Osteocyte (in vitro differentiated cells): Measurements from ENCODE around the gene CBX7. TPM values are rescaled to one million over a fixed set of nuclear protein-coding genes. Genes with fewer than 3 reads are reported as not detected.

Experiments
- DNase-seq: peaks from one replicate; pipeline ENCODE4 v3.0.0; 2021; ENCODE audit warnings: mixed read lengths; ENCODE audit not compliant: unreplicated experiment; ENCODE audit errors: extremely low spot score
- H3K27ac Mint-ChIP-seq: one replicate; pipeline ENCODE4 v1.8.0; 2021; ENCODE audit warnings: mild to moderate bottlenecking, mixed read lengths; ENCODE audit not compliant: unreplicated experiment
- H3K27me3 Mint-ChIP-seq: one replicate; pipeline ENCODE4 v1.8.0; 2021; ENCODE audit warnings: mixed read lengths; ENCODE audit not compliant: unreplicated experiment
- H3K36me3 Mint-ChIP-seq: one replicate; pipeline ENCODE4 v1.8.0; 2021; ENCODE audit warnings: mixed read lengths; ENCODE audit not compliant: unreplicated experiment
- H3K4me1 Mint-ChIP-seq: one replicate; pipeline ENCODE4 v1.8.0; 2021; ENCODE audit warnings: mixed read lengths; ENCODE audit not compliant: unreplicated experiment
- H3K4me3 Mint-ChIP-seq: one replicate; pipeline ENCODE4 v1.8.0; 2021; ENCODE audit warnings: mild to moderate bottlenecking, moderate library complexity, mixed read lengths; ENCODE audit not compliant: unreplicated experiment
- H3K9me3 Mint-ChIP-seq: one replicate; pipeline ENCODE4 v1.8.0; 2021; ENCODE audit warnings: mixed read lengths; ENCODE audit not compliant: unreplicated experiment
- total RNA-seq: library from RNA; stranded (reverse); gene quantifications from 2 replicates; pipeline ENCODE4 v1.2.1, GENCODE V29; 2021
- TF ChIP-seq, protein P1 (sequence below): fragments of 200-600 bp; sonication (generic); IDR thresholded peaks from 2 replicates; pipeline ENCODE4 v1.5.0; 2021; ENCODE audit warnings: antibody characterized with exemption, mild to moderate bottlenecking, moderate library complexity

Gene CBX7
- total RNA-seq, 1 donor from 2014 or later: 9.6 TPM

DNA sequence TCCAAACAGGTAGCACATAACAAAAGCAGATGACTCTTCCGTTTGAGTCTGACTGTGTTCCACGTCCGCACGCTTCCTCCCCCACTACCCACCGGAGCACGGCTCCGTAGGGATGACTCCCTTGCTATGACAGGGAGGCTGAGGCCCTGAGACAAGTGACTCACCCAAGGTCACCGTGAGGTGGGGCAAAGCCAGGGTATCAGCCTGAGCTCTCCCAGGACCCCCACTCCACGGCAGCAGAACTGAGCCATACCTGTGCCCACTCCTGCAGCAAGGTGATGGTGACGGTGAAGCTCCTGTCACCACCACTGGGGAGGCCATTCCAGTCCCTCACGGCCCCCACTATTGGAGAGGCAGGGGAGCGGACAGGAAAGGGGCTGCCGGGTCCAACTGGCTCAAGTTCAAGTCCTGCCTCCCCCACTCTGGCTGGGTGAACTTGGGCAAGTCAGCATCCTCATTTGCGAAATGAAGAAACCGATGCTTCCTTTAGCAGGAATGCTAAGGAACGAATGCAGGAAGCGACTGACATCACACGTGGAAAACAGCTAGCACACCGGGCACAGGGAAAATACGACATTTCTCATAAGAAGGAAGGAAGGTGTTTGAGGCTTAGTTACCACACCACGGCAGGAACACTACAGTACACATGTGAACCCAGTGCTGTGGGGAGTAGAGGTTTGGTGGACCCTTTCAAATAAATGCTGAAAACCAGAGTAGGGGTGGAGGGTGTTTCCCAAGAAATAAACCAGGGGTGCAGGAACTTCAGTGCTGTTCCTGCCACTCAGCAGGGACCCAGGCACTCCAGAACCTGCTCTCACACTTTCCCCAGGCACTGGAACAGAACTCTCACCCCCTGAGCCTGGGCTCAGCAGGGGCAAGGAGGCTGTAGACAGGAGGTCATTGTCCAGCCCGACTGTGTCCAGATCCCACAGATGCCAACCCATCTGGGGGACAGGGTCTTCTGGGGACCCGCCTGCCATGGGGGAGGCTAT, 32.4 kb upstream of the CBX7 start:
- TF ChIP-seq, protein P1, sequence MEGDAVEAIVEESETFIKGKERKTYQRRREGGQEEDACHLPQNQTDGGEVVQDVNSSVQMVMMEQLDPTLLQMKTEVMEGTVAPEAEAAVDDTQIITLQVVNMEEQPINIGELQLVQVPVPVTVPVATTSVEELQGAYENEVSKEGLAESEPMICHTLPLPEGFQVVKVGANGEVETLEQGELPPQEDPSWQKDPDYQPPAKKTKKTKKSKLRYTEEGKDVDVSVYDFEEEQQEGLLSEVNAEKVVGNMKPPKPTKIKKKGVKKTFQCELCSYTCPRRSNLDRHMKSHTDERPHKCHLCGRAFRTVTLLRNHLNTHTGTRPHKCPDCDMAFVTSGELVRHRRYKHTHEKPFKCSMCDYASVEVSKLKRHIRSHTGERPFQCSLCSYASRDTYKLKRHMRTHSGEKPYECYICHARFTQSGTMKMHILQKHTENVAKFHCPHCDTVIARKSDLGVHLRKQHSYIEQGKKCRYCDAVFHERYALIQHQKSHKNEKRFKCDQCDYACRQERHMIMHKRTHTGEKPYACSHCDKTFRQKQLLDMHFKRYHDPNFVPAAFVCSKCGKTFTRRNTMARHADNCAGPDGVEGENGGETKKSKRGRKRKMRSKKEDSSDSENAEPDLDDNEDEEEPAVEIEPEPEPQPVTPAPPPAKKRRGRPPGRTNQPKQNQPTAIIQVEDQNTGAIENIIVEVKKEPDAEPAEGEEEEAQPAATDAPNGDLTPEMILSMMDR: no peak
- H3K27ac Mint-ChIP-seq: no peak overlapping the region
- H3K4me3 Mint-ChIP-seq: no peak overlapping the region
- DNase-seq: no peak
- no peaks in the 10 kb centered on the region for H3K4me1 Mint-ChIP-seq
- H3K27me3 Mint-ChIP-seq: no peaks in the 10 kb centered on the region
- H3K36me3 Mint-ChIP-seq: no peaks in the 10 kb centered on the region
- H3K9me3 Mint-ChIP-seq: no peaks in the 10 kb centered on the region

DNA sequence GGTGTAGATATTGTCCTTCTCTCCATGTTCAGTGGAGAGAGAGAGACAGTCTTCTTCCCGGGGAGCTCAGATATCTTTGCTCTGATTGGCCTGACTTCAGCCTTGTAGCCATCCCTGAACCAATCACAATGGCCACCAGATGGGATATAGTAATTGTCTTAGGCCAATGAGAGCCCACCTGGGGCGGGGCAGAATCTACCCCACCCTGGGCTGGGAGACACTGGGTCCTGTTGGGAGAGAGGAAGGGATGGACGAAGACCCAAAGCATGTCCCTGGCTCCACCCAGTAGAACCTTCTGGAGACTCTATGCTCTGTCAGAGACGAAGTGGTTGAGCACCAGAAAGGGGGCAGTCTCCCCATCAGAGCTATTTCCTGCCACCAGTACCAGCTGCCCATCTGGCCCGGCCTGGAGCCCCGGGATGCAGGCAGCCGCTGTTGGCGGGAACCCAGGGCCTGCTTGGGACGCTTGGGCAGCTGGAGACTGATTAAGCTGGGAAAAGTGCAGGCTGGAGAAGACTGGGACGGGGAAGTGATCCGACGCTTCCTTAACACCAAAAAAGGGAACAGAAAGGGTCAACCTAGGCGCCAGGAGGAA, 31.6 kb upstream of the CBX7 start:
- no peak for DNase-seq
- Mint-ChIP-seq H3K4me3 (no peak overlapping the region), H3K27ac (no peak overlapping the region), H3K4me1 (peaks cover 5% of the 10 kb centered on the region), H3K36me3 (no peaks in the 10 kb centered on the region), H3K9me3 (no peaks in the 10 kb centered on the region), H3K27me3 (no peaks in the 10 kb centered on the region)
- TF ChIP-seq, protein P1: no peak

DNA sequence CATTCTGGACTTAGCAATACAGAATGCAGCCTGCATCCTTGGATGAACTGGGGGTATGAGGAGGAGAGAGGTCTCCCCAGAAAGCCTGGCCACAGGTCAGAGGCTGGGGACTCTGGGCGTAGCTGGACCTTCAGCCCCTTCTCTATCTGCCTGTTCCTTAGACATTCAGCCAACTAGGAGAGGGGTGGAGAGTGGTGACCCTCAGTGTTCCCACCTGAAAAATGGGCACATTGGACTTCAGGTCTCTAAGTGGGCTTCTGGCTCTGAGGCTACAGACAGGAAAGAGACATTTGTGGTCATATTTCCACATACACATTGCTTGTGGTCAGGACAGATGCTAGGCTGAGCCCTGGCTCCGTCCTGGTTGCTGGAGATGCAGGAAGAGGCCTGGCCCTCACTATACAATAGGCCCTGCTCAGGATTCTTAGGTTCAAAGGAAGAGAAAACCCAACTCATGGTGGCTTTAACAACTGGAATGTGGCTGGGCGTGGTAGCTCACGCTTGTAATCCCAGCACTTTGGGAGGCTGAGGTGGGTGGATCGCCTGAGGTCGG, 30.1 kb upstream of the CBX7 start:
- peaks cover 9% of the 10 kb centered on the region for H3K4me1 Mint-ChIP-seq
- no peaks in the 10 kb centered on the region for H3K9me3 Mint-ChIP-seq
- TF ChIP-seq, protein P1: no peak
- no peaks in the 10 kb centered on the region for H3K36me3 Mint-ChIP-seq
- no peak for DNase-seq
- no peaks in the 10 kb centered on the region for H3K27me3 Mint-ChIP-seq
- H3K27ac Mint-ChIP-seq: no peak overlapping the region
- H3K4me3 Mint-ChIP-seq: no peak overlapping the region

DNA sequence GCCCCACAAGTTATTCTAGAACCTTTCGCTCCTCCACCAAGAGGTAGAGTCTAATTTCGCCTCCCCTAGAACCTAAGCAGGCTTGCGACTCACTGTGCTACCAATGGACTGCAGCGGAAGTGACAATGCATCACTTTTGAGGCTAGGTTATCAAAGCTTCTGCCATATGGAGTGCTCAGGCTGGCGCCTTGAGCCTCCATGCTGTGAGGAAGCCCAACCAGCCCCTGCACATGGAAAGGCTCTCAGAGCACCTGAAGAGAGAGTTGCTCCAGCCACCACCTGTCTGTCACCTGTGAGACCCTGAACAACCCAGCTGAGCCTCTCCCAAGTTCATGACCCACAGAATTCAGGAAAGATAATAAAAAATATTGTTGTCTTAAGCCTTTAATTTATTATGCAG, 29.3 kb upstream of the CBX7 start:
- no peak overlapping the region for H3K4me3 Mint-ChIP-seq
- TF ChIP-seq, protein P1: no peak
- no peaks in the 10 kb centered on the region for H3K27me3 Mint-ChIP-seq
- H3K27ac Mint-ChIP-seq: no peak overlapping the region
- H3K9me3 Mint-ChIP-seq: no peaks in the 10 kb centered on the region
- H3K4me1 Mint-ChIP-seq: peaks cover 13% of the 10 kb centered on the region
- DNase-seq: no peak
- no peaks in the 10 kb centered on the region for H3K36me3 Mint-ChIP-seq

DNA sequence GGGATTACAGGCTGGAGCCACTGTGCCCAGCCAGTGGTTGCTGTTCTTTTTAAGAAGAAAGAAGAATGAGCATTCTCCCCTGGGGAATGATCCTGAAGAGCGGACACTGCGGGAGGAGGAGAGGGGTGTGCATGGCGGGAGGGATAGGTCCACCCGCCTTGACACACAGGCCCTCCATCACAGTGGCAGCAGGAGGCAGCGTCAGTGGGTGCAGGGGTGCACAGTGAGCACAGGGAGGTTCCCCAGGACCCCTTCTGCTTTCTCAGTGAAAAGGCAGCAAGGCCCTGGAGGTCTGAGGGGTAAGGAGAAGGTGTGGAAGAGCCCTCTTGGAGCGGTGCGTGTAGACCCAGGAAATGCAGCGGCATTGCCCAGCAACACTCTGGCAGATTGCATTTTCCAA, 28.9 kb upstream of the CBX7 start:
- Mint-ChIP-seq H3K9me3 (no peaks in the 10 kb centered on the region), H3K27ac (peak overlapping the region; percentile 7), H3K27me3 (no peaks in the 10 kb centered on the region), H3K4me1 (peaks cover 15% of the 10 kb centered on the region), H3K4me3 (no peak overlapping the region), H3K36me3 (no peaks in the 10 kb centered on the region)
- TF ChIP-seq, protein P1: no peak
- no peak for DNase-seq
